Activated CD4-positive, alpha-beta memory T cell treated with anti-CD3 and anti-CD28 coated beads, Interleukin-2, amount 10 ng/mL, durations not matched to agents 7 days and 5 days (primary cell): ENCODE measurements around the gene TIAM2. TPM values are rescaled to one million over a fixed set of nuclear protein-coding genes. Genes with fewer than 3 reads are reported as not detected.
"Not testable (repeated sequence)": the region's sequence is repeated elsewhere in the genome, so short reads cannot be mapped to it uniquely, and the experiment has no call there.

Source experiments
- CTCF ChIA-PET: fragments of 350-600 bp; sonication (Branson Sonifier 250); formaldehyde crosslinking; loops from one replicate; lab custom pipeline; 2021; ENCODE audit warnings: antibody characterized with exemption, inconsistent platforms; lab: Charles Lee
- POLR2A ChIA-PET: fragments of 350-600 bp; sonication (Branson Sonifier 250); formaldehyde crosslinking; loops from one replicate; lab custom pipeline; 2021; ENCODE audit warnings: antibody characterized with exemption; lab: Charles Lee
- DNase-seq: peaks from one replicate; pipeline ENCODE4 v3.0.0-alpha.2; 2020
- H3K27ac Mint-ChIP-seq: one replicate; pipeline ENCODE4 v1.8.0; 2021; ENCODE audit warnings: mild to moderate bottlenecking, mixed read lengths
- H3K27me3 Mint-ChIP-seq: one replicate; pipeline ENCODE4 v1.8.0; 2021; ENCODE audit warnings: mixed read lengths
- H3K36me3 Mint-ChIP-seq: one replicate; pipeline ENCODE4 v1.8.0; 2021; ENCODE audit warnings: low read depth, mixed read lengths
- H3K4me1 Mint-ChIP-seq: one replicate; pipeline ENCODE4 v1.8.0; 2021; ENCODE audit warnings: mixed read lengths
- H3K4me3 Mint-ChIP-seq: one replicate; pipeline ENCODE4 v1.8.0; 2021; ENCODE audit warnings: mild to moderate bottlenecking, mixed read lengths
- H3K9me3 Mint-ChIP-seq: one replicate; pipeline ENCODE4 v1.8.0; 2021; ENCODE audit warnings: mixed read lengths
- total RNA-seq, 2 experiments: library from RNA; stranded (reverse); gene quantifications; one replicate each; pipeline ENCODE4 v1.2.3, GENCODE V29; 2021

The TIAM2 gene
- total RNA-seq, 2 experiments from 2014 or later: 6.1 to 8.3 TPM

DNA sequence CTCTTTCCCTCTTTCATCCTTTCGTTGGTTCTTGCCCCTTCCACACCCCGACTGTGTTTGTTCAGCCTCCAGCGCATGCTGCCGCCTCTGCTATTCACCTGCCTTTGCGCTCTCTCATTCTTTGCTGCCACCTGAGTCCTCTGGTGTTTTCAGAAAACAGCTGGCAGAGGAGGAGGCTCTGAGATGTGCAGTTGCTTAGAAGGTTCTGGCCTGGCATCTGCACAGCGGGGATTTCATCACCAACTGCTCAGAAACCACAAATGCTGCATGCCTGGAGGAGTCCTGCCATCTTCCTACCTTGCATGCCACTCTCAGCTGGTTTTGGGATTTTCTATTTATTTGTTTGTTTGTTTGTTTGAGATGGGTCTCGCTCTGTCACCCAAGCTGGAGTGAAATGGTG is 229.5 kb downstream of the TIAM2 start:
- no peak for DNase-seq
- Mint-ChIP-seq H3K36me3 (no peaks in the 10 kb centered on the region), H3K9me3 (no peaks in the 10 kb centered on the region), H3K4me1 (peaks cover 22% of the 10 kb centered on the region), H3K27ac (peak overlapping the region; percentile 85), H3K4me3 (no peak overlapping the region), H3K27me3 (no peaks in the 10 kb centered on the region)
- ChIA-PET CTCF (interaction anchor here (1.8 to 2.0 kb wide), 2 partner anchors 24 to 47 kb away, joined by 6 read pairs; no protein-coding TSS in a partner anchor), POLR2A (interaction anchor here (0.6 to 1.9 kb wide), 6 partner anchors 9 to 70 kb away, joined by 3 to 7 read pairs (median 4); no protein-coding TSS in a partner anchor)

GRCh38 chr6:155227046-155227445 is 231.9 kb downstream of the TIAM2 start:
- DNase-seq: no peak
- CTCF ChIA-PET: no interaction called here
- H3K27ac Mint-ChIP-seq: no peak overlapping the region
- no peaks in the 10 kb centered on the region for H3K27me3 Mint-ChIP-seq
- H3K36me3 Mint-ChIP-seq: peaks cover 5% of the 10 kb centered on the region
- H3K9me3 Mint-ChIP-seq: peaks cover 4% of the 10 kb centered on the region
- peaks cover 22% of the 10 kb centered on the region for H3K4me1 Mint-ChIP-seq
- H3K4me3 Mint-ChIP-seq: no peak overlapping the region
- POLR2A ChIA-PET: no interaction called here

- peaks cover 18% of the 10 kb centered on the region for H3K4me1 Mint-ChIP-seq
- H3K27me3 Mint-ChIP-seq: no peaks in the 10 kb centered on the region
- no peak overlapping the region for H3K27ac Mint-ChIP-seq
- H3K4me3 Mint-ChIP-seq: no peak overlapping the region
- CTCF ChIA-PET: no interaction called here
- peaks cover 5% of the 10 kb centered on the region for H3K36me3 Mint-ChIP-seq
- H3K9me3 Mint-ChIP-seq: peaks cover 4% of the 10 kb centered on the region
- no peak for DNase-seq
- POLR2A ChIA-PET: no interaction called here
Measured at GRCh38 chr6:155228546-155229166, 233.5 kb downstream of the TIAM2 start.

GRCh38 chr6:155230975-155231374 is 235.9 kb downstream of the TIAM2 start:
- H3K27ac Mint-ChIP-seq, H3K4me3 Mint-ChIP-seq: not testable (repeated sequence)

GRCh38 chr6:155232848-155233247 is 237.7 kb downstream of the TIAM2 start:
- H3K4me3 Mint-ChIP-seq: no peak overlapping the region
- H3K4me1 Mint-ChIP-seq: no peaks in the 10 kb centered on the region
- H3K36me3 Mint-ChIP-seq: peaks cover 9% of the 10 kb centered on the region
- H3K27me3 Mint-ChIP-seq: no peaks in the 10 kb centered on the region
- POLR2A ChIA-PET: no interaction called here
- no peak for DNase-seq
- no peak overlapping the region for H3K27ac Mint-ChIP-seq
- CTCF ChIA-PET: interaction anchor here (0.7 kb wide), 1 partner anchor 10 kb away, joined by 3 read pairs; no protein-coding TSS in a partner anchor
- H3K9me3 Mint-ChIP-seq: peaks cover 4% of the 10 kb centered on the region

More at GRCh38 chr6:155230975-155231374, 235.9 kb downstream of the TIAM2 start:
- POLR2A ChIA-PET, H3K27me3 Mint-ChIP-seq, CTCF ChIA-PET, H3K36me3 Mint-ChIP-seq, H3K9me3 Mint-ChIP-seq, DNase-seq, H3K4me1 Mint-ChIP-seq: not testable (repeated sequence)

DNA sequence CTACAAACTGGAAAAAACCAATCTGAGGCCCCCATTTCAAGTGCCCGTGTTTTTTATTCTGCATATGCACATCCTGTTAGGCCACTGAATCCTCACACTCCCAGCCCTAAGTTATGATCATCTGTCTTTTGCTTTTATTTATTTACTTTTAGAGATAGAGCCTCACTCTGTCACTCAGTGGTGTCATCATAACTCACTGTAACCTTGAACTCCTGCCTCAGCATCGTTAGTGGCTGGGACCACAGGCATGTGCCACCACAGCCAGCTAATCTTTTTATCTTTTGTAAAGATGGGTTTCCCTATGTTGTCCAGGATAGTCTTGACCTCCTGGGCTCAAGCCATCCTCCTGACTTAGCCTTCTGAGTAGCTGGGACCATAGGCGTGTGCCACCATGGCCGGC is 239.1 kb downstream of the TIAM2 start:
- Mint-ChIP-seq H3K9me3 (peaks cover 9% of the 10 kb centered on the region), H3K27ac (no peak overlapping the region), H3K36me3 (peaks cover 15% of the 10 kb centered on the region), H3K4me1 (no peaks in the 10 kb centered on the region), H3K27me3 (no peaks in the 10 kb centered on the region), H3K4me3 (no peak overlapping the region)
- ChIA-PET CTCF (no interaction called here), POLR2A (interaction anchor here (0.6 to 1.3 kb wide), 2 partner anchors 9 to 10 kb away, joined by 3 to 4 read pairs; no protein-coding TSS in a partner anchor)
- DNase-seq: no peak

GRCh38 chr6:155234687-155235086 is 239.6 kb downstream of the TIAM2 start:
- Mint-ChIP-seq H3K27me3 (no peaks in the 10 kb centered on the region), H3K9me3 (peaks cover 9% of the 10 kb centered on the region), H3K36me3 (peaks cover 15% of the 10 kb centered on the region), H3K27ac (no peak overlapping the region), H3K4me1 (no peaks in the 10 kb centered on the region), H3K4me3 (no peak overlapping the region)
- POLR2A ChIA-PET: interaction anchor here (1.3 kb wide), 1 partner anchor 11 kb away, joined by 4 read pairs; no protein-coding TSS in a partner anchor
- DNase-seq: no peak
- CTCF ChIA-PET: interaction anchor here (0.5 kb wide), 1 partner anchor 32 kb away, joined by 3 read pairs; no protein-coding TSS in a partner anchor

DNA sequence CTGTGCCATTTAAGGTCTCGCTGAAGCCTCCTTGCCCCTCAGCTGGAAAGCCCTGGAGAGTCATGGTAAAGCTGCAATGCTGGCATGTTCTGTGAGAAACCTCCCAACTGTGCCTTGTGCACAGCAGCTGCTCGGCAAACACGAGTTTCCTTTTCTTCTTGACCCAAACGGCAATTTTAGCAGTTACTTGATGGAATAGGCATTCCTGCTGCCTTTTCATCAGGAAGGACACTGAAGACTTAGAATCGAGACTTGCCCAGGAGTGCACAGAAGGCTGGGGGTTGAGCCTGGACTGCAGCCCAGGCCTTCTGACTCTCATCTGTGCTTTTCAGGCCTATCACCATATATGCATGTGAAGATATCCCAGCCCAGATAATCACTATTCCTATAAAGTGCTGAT is 240.0 kb downstream of the TIAM2 start:
- POLR2A ChIA-PET: interaction anchor here (1.3 kb wide), 1 partner anchor 11 kb away, joined by 4 read pairs; no protein-coding TSS in a partner anchor

GRCh38 chr6:155237613-155238012 is 242.5 kb downstream of the TIAM2 start:
- Mint-ChIP-seq H3K9me3 (peaks cover 5% of the 10 kb centered on the region), H3K4me1 (no peaks in the 10 kb centered on the region), H3K27ac (no peak overlapping the region), H3K4me3 (no peak overlapping the region), H3K27me3 (no peaks in the 10 kb centered on the region), H3K36me3 (peaks cover 14% of the 10 kb centered on the region)
- CTCF ChIA-PET: no interaction called here
- POLR2A ChIA-PET: no interaction called here
- no peak for DNase-seq

More for the DNA sequence above, 240.0 kb downstream of the TIAM2 start:
- CTCF ChIA-PET: interaction anchor here (0.5 kb wide), 1 partner anchor 32 kb away, joined by 3 read pairs; no protein-coding TSS in a partner anchor
- H3K4me1 Mint-ChIP-seq: no peaks in the 10 kb centered on the region
- no peak overlapping the region for H3K4me3 Mint-ChIP-seq
- no peak for DNase-seq
- peaks cover 7% of the 10 kb centered on the region for H3K9me3 Mint-ChIP-seq
- H3K36me3 Mint-ChIP-seq: peaks cover 14% of the 10 kb centered on the region
- no peaks in the 10 kb centered on the region for H3K27me3 Mint-ChIP-seq
- no peak overlapping the region for H3K27ac Mint-ChIP-seq

DNA sequence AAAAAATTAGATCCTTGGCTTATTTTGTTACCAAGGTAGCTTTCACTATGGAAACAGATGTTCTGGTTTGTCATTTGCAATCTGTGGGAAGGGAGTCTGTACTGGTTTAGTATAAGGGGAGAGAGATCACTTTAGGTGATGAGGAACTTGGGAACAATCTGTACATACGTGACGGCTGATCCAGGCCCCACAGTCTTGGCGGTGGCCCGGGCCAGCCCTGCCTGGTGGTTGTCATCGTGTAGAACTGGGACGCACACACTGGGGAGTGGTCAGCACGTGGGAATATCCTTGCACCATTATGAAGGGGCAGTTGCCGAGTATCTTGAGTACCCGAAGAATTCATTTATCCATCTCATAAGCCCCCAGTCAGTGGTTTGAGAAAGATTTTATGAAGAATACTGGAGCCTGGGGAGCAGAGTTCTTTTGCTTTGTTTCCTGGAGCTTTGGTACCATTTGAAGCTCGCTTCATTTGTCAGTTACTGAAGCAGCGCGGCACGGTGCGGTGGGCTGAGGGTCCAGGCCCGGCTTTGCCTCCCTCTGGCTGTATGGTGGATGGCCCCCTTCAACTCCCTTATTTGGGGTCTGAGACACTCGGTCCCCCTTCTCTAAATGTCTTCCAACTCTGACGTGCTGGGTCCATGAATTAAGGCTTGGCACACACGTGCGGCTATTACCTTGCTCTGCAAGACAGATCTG is 245.9 kb downstream of the TIAM2 start:
- Mint-ChIP-seq H3K27me3 (no peaks in the 10 kb centered on the region), H3K27ac (no peak overlapping the region), H3K4me3 (no peak overlapping the region), H3K36me3 (peaks cover 14% of the 10 kb centered on the region), H3K4me1 (no peaks in the 10 kb centered on the region), H3K9me3 (peaks cover 5% of the 10 kb centered on the region)
- CTCF ChIA-PET: no interaction called here
- POLR2A ChIA-PET: no interaction called here
- DNase-seq: no peak

DNA sequence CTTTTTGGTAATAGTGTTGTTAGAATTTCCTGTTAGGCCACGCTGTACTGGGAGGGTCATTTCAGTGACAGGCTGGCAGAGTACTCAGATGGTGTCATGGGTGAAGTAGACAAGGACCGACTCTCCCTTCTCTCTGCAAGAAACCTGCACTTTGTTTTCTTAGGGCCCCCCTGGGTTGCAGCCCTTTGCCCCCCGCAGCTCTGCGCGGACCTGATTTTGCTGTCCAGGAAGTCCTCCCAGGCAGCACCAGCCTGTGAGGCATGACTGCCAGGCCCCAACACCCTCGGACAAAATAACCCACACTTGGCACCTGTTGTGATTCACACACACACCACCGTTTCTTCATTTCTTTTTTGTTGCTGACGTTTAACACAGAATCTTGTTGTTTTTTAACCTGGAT is 246.9 kb downstream of the TIAM2 start:
- no peaks in the 10 kb centered on the region for H3K4me1 Mint-ChIP-seq
- H3K4me3 Mint-ChIP-seq: no peak overlapping the region
- DNase-seq: no peak
- ChIA-PET POLR2A (no interaction called here), CTCF (interaction anchor here (0.7 kb wide), 1 partner anchor 9 kb away, joined by 3 read pairs; no protein-coding TSS in a partner anchor)
- peaks cover 5% of the 10 kb centered on the region for H3K9me3 Mint-ChIP-seq
- H3K27me3 Mint-ChIP-seq: no peaks in the 10 kb centered on the region
- peaks cover 11% of the 10 kb centered on the region for H3K36me3 Mint-ChIP-seq
- H3K27ac Mint-ChIP-seq: no peak overlapping the region

DNA sequence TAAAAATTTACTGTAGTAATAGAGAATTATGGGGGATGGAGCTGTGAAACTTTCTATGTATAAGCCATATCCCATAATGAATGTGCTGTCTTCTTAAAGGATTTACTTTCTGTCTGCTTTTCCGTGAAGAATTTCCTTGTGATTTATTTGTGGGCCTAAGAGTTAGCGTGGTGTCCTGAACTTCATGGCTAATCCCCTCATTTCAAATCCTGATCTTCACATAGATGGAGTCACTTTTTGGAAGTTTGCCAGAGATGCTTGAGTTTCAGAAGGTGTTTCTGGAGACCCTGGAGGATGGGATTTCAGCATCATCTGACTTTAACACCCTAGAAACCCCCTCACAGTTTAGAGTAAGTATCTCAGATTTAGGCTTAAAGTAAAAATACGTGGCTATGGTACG is 249.3 kb downstream of the TIAM2 start:
- Mint-ChIP-seq H3K27me3 (no peaks in the 10 kb centered on the region), H3K4me1 (no peaks in the 10 kb centered on the region), H3K4me3 (no peak overlapping the region), H3K36me3 (peaks cover 6% of the 10 kb centered on the region), H3K9me3 (no peaks in the 10 kb centered on the region), H3K27ac (no peak overlapping the region)
- no peak for DNase-seq
- CTCF ChIA-PET: no interaction called here
- POLR2A ChIA-PET: no interaction called here

DNA sequence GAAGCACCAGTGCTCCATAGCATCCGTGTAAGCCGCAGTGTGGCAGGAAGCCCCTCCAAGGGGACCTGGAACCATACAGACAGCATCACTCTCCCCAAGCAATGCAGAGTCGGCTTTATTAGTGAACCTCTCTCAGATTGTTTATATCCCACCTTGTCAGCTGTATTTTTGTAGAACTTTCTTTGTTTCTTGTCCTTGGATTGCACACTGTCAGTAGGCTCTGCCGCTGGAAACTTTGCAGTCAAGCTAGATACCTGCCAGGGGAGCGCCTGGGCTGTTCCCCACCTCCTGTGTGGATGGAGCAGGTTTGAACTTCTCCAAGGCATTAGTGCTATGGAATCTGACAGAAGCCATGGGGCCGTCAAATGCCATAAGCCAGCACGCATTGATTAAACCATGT is 250.1 kb downstream of the TIAM2 start:
- POLR2A ChIA-PET: no interaction called here
- no peak overlapping the region for H3K27ac Mint-ChIP-seq
- H3K36me3 Mint-ChIP-seq: peaks cover 10% of the 10 kb centered on the region
- H3K27me3 Mint-ChIP-seq: no peaks in the 10 kb centered on the region
- no peak overlapping the region for H3K4me3 Mint-ChIP-seq
- no peaks in the 10 kb centered on the region for H3K4me1 Mint-ChIP-seq
- DNase-seq: no peak
- no peaks in the 10 kb centered on the region for H3K9me3 Mint-ChIP-seq
- CTCF ChIA-PET: interaction anchor here (1.5 kb wide), 1 partner anchor 68 kb away, joined by 3 read pairs; no protein-coding TSS in a partner anchor
